Fibroblast of lung (primary cell): Measurements from ENCODE around the gene CXCR4. TPM values are rescaled to one million over a fixed set of nuclear protein-coding genes. Genes with fewer than 3 reads are reported as not detected.

Experiments used
- DNase-seq, 2 donors: peaks; one replicate each; pipeline versions ENCODE4 v3.0.0 to v3.0.0-alpha.2; 2010; ENCODE audit warnings: low read depth in 2 of 2
- H2AFZ ChIP-seq: 2 replicates; pipeline ENCODE4 v1.5.1; 2012; ENCODE audit warnings: low read length, control low read depth, inconsistent platforms
- H3K27ac ChIP-seq: 2 replicates; pipeline ENCODE4 v1.5.1; 2011; ENCODE audit warnings: low read length, control low read depth; ENCODE audit not compliant: insufficient read depth
- H3K27me3 ChIP-seq: 2 replicates; pipeline ENCODE4 v1.5.1; 2011; ENCODE audit warnings: mild to moderate bottlenecking, low read length; ENCODE audit not compliant: control insufficient read depth, insufficient read depth
- H3K36me3 ChIP-seq: 2 replicates; pipeline ENCODE4 v1.5.1; 2011; ENCODE audit warnings: low read length; ENCODE audit not compliant: control insufficient read depth, insufficient read depth
- H3K4me1 ChIP-seq: 2 replicates; pipeline ENCODE4 v1.5.1; 2011; ENCODE audit warnings: low read length; ENCODE audit not compliant: control insufficient read depth, insufficient read depth; ENCODE audit errors: extremely low read depth
- H3K4me2 ChIP-seq: 2 replicates; pipeline ENCODE4 v1.5.1; 2011; ENCODE audit warnings: low read length, control low read depth; ENCODE audit not compliant: insufficient read depth; ENCODE audit errors: extremely low read depth
- H3K4me3 ChIP-seq, 4 experiments: fragments of 200-600 bp in 1 of 4; sonication (generic) in 1 of 4; replicated peaks in 1 of 4; 2 replicates each; pipeline ENCODE4 v1.5.1; 2011 to 2016; ENCODE audit warnings: low read length in 4 of 4, low read depth in 3 of 4, mild to moderate bottlenecking in 3 of 4, control low read depth in 2 of 4, inconsistent platforms in 1 of 4, mixed read lengths in 1 of 4; ENCODE audit not compliant: insufficient read depth in 1 of 4; ENCODE audit errors: control extremely low read depth in 1 of 4
- H3K79me2 ChIP-seq: 2 replicates; pipeline ENCODE4 v1.5.1; 2012; ENCODE audit warnings: mild to moderate bottlenecking, low read length, inconsistent platforms; ENCODE audit not compliant: control insufficient read depth, insufficient read depth
- H3K9ac ChIP-seq: 2 replicates; pipeline ENCODE4 v1.5.1; 2011; ENCODE audit warnings: mild to moderate bottlenecking, low read length, control low read depth; ENCODE audit not compliant: insufficient read depth
- H3K9me3 ChIP-seq: 2 replicates; pipeline ENCODE4 v1.5.1; 2012; ENCODE audit warnings: low read depth, low read length; ENCODE audit not compliant: control insufficient read depth, insufficient read depth
- H4K20me1 ChIP-seq: 2 replicates; pipeline ENCODE4 v1.5.1; 2011; ENCODE audit warnings: low read length; ENCODE audit not compliant: control insufficient read depth, insufficient read depth; ENCODE audit errors: extremely low read depth
- CTCF ChIP-seq, 2 donors: IDR thresholded peaks in 1 of 2; conservative IDR thresholded peaks in 1 of 2; 1 replicate in 1 of 2; 2 replicates in 1 of 2; pipeline ENCODE4 v1.5.1; 2011 to 2012; ENCODE audit warnings: low read length in 2 of 2, control low read depth in 1 of 2, inconsistent platforms in 1 of 2, low read depth in 1 of 2, mild to moderate bottlenecking in 1 of 2
- EZH2 ChIP-seq: IDR thresholded peaks from 2 replicates; pipeline ENCODE4 v1.5.1; 2012; ENCODE audit warnings: low read length, control low read depth, mild to moderate bottlenecking; ENCODE audit errors: missing control alignments
- polyA plus RNA-seq, 2 donors: library from polyadenylated mRNA; depleted of rRNA in 1 of 2; stranded (reverse) in 1 of 2; unstranded in 1 of 2; fragments of >200 nt; gene quantifications; 2 replicates each; pipeline ENCODE4 v1.2.1, GENCODE V29; 2011 to 2012; ENCODE audit warnings: missing spikeins in 1 of 2
- total RNA-seq: library from RNA; depleted of rRNA; stranded (reverse); fragments of >200 nt; gene quantifications from 2 replicates; pipeline ENCODE4 v1.2.1, GENCODE V29; 2014

CXCR4 gene
- total and polyA plus RNA-seq, 2 donors (not counting 1 experiment from before 2014, with no cell fraction given), result 0.03 TPM; not detected in 1

GRCh38 chr2:136085453-136086209, 32.3 kb downstream of the CXCR4 start:
- Histone ChIP-seq H4K20me1 (no peaks in the 10 kb centered on the region), H3K4me1 (no peaks in the 10 kb centered on the region), H3K4me3 (no peak overlapping the region), H3K9me3 (no peaks in the 10 kb centered on the region), H3K27me3 (no peaks in the 10 kb centered on the region), H2AFZ (no peak overlapping the region), H3K27ac (no peak overlapping the region), H3K4me2 (no peak overlapping the region), H3K79me2 (no peaks in the 10 kb centered on the region), H3K36me3 (no peaks in the 10 kb centered on the region), H3K9ac (no peak overlapping the region)
- no peak for TF ChIP-seq EZH2
- TF ChIP-seq CTCF (conservative IDR thresholded peaks at IDR 0.05 in 1 of 2, IDR thresholded peaks at IDR 0.05 in 1 of 2; ENCODE audit: low read depth in 1 of 2, low read length in 2 of 2), result no peak
- peak in 1 of 2 donors; percentile 3 for DNase-seq

GRCh38 chr2:136081582-136082210, 36.3 kb downstream of the CXCR4 start:
- H2AFZ ChIP-seq, result no peak overlapping the region
- DNase-seq, result no peak
- H4K20me1 ChIP-seq, result no peaks in the 10 kb centered on the region
- H3K4me2 ChIP-seq, result no peak overlapping the region
- H3K9me3 ChIP-seq, result no peaks in the 10 kb centered on the region
- no peak overlapping the region for H3K4me3 ChIP-seq
- TF ChIP-seq EZH2, result no peak
- TF ChIP-seq CTCF (conservative IDR thresholded peaks at IDR 0.05 in 1 of 2, IDR thresholded peaks at IDR 0.05 in 1 of 2; ENCODE audit: low read depth in 1 of 2, low read length in 2 of 2), result no peak
- no peaks in the 10 kb centered on the region for H3K27me3 ChIP-seq
- H3K79me2 ChIP-seq, result no peaks in the 10 kb centered on the region
- H3K9ac ChIP-seq, result no peak overlapping the region
- H3K4me1 ChIP-seq, result no peaks in the 10 kb centered on the region
- H3K36me3 ChIP-seq, result no peaks in the 10 kb centered on the region
- H3K27ac ChIP-seq, result no peak overlapping the region

- Histone ChIP-seq H3K27me3 (no peaks in the 10 kb centered on the region), H3K4me2 (no peak overlapping the region), H3K4me3 (no peak overlapping the region), H3K9me3 (no peaks in the 10 kb centered on the region), H3K27ac (no peak overlapping the region), H3K9ac (no peak overlapping the region), H3K79me2 (no peaks in the 10 kb centered on the region), H3K36me3 (no peaks in the 10 kb centered on the region), H4K20me1 (no peaks in the 10 kb centered on the region), H2AFZ (no peak overlapping the region), H3K4me1 (no peaks in the 10 kb centered on the region)
- TF ChIP-seq CTCF (conservative IDR thresholded peaks at IDR 0.05 in 1 of 2, IDR thresholded peaks at IDR 0.05 in 1 of 2; ENCODE audit: low read depth in 1 of 2, low read length in 2 of 2) (no peak), EZH2 (no peak)
- no peak for DNase-seq
Observed at GRCh38 chr2:136080114-136080513, 37.8 kb downstream of the CXCR4 start.
